Putamen (tissue), 1 donor: ENCODE data around the gene RDH11.
"Not testable (repeated sequence)": the region's sequence is repeated elsewhere in the genome, so short reads cannot be mapped to it uniquely, and the experiment has no call there.

ENCODE experiments used
- DNase-seq: peaks from one replicate; pipeline ENCODE4 v3.0.0-alpha.2; 2016; ENCODE audit warnings: low spot score

Gene RDH11

GRCh38 chr14:67695394-67695949 lies at the start of gene RDH11:
TSS of gene RDH11 (minus strand) at chr14:67695764. CDS start at chr14:67695703, 61 bp downstream.
- DNase-seq = peak; percentile 91

- no peak for DNase-seq
Observed at GRCh38 chr14:67744046-67744445, 48.5 kb upstream of the RDH11 start.

- peak; percentile 63 for DNase-seq
Observed at GRCh38 chr14:67738740-67739504, 43.4 kb upstream of the RDH11 start.

- DNase-seq = no peak
Observed at GRCh38 chr14:67736771-67737170, 41.2 kb upstream of the RDH11 start.

- no peak for DNase-seq
Observed at GRCh38 chr14:67735336-67736147, 40.0 kb upstream of the RDH11 start.

- no peak for DNase-seq
Observed at GRCh38 chr14:67734675-67735074, 39.1 kb upstream of the RDH11 start.

- DNase-seq = no peak
Observed at GRCh38 chr14:67733616-67734015, 38.1 kb upstream of the RDH11 start.

- DNase-seq = no peak
Observed at GRCh38 chr14:67729072-67729885, 33.7 kb upstream of the RDH11 start.

GRCh38 chr14:67728258-67728657 lies 32.7 kb upstream of the RDH11 start:
- DNase-seq = no peak

GRCh38 chr14:67727361-67727760 lies 31.8 kb upstream of the RDH11 start:
- no peak for DNase-seq

GRCh38 chr14:67725171-67725570 lies 29.6 kb upstream of the RDH11 start:
- no peak for DNase-seq

GRCh38 chr14:67722293-67722692 lies 26.7 kb upstream of the RDH11 start:
- peak; percentile 76 for DNase-seq

- DNase-seq = no peak
Observed at GRCh38 chr14:67721875-67722274, 26.3 kb upstream of the RDH11 start.

GRCh38 chr14:67719866-67720265 lies 24.3 kb upstream of the RDH11 start:
- no peak for DNase-seq

GRCh38 chr14:67719385-67719784 lies 23.8 kb upstream of the RDH11 start:
- not testable (repeated sequence) for DNase-seq

GRCh38 chr14:67718265-67718664 lies 22.7 kb upstream of the RDH11 start:
- no peak for DNase-seq

GRCh38 chr14:67717048-67717447 lies 21.5 kb upstream of the RDH11 start:
- DNase-seq = no peak

- no peak for DNase-seq
Observed at GRCh38 chr14:67710209-67710608, 14.6 kb upstream of the RDH11 start.

- DNase-seq = not testable (repeated sequence)
Observed at GRCh38 chr14:67709796-67710195, 14.2 kb upstream of the RDH11 start.

GRCh38 chr14:67709346-67709745 lies 13.8 kb upstream of the RDH11 start:
- DNase-seq = not testable (repeated sequence)

GRCh38 chr14:67705211-67705610 lies 9.6 kb upstream of the RDH11 start:
- DNase-seq = no peak

- DNase-seq = peak; percentile 85
Observed at GRCh38 chr14:67704484-67705089, 9.0 kb upstream of the RDH11 start.
